ENCODE results near the gene FIGNL1. TPM values are rescaled to one million over a fixed set of nuclear protein-coding genes. Genes with fewer than 3 reads are reported as not detected.

Gene FIGNL1
- total RNA-seq, 6 donors from 2014 or later: 1.9 to 14.7 (median 8.0) TPM

DNA sequence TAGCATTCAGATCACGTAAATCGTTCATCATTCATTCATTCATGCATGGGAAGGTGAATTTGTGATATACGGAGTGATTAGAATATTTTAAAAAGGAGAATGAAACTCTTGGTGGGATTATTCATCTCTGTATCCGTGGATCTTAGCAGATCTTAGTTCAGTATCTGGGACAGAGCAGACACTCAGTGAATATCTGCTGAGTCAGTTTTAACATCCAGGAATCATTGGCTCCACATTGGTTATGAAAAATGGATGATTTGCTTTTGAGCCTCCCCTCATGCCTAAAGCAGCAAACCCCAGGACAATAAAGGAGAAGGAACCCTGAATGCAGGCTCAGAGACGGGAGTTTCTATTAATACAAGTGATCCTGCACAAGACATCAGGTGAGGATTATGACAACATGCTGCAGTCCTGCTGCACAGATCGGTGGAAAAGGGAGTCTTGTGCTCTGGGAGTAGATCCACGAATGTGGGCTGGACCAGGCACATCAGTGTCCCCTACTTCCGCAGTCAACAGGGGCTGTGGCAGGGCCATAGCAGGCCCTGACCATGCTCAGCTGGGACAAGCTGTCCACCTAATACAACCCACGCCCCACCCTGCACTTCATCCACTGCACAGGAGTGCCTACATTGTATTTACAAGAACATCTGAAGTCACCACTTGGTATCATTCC, 26.9 kb upstream of the FIGNL1 start:
- no peaks in the 10 kb centered on the region for H3K27me3 ChIP-seq
- TF ChIP-seq POLR2AphosphoS5 (IDR thresholded peaks at IDR 0.05): no peak
- TF ChIP-seq, protein P1, sequence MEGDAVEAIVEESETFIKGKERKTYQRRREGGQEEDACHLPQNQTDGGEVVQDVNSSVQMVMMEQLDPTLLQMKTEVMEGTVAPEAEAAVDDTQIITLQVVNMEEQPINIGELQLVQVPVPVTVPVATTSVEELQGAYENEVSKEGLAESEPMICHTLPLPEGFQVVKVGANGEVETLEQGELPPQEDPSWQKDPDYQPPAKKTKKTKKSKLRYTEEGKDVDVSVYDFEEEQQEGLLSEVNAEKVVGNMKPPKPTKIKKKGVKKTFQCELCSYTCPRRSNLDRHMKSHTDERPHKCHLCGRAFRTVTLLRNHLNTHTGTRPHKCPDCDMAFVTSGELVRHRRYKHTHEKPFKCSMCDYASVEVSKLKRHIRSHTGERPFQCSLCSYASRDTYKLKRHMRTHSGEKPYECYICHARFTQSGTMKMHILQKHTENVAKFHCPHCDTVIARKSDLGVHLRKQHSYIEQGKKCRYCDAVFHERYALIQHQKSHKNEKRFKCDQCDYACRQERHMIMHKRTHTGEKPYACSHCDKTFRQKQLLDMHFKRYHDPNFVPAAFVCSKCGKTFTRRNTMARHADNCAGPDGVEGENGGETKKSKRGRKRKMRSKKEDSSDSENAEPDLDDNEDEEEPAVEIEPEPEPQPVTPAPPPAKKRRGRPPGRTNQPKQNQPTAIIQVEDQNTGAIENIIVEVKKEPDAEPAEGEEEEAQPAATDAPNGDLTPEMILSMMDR (IDR thresholded peaks at IDR 0.05): no peak
- TF ChIP-seq POLR2A (IDR thresholded peaks at IDR 0.05): no peak
- TF ChIP-seq EP300 (IDR thresholded peaks at IDR 0.05): no peak
- ATAC-seq (ENCODE audit: low FRiP score in 2 of 2) (no peak), DNase-seq (no peak)
- no peak overlapping the region for H3K27ac ChIP-seq
- peaks cover 0 to 10% (median 3%) of the 10 kb centered on the region in 4 donors for H3K4me1 ChIP-seq
- 88 to 93% methylated on average over 9 of the region's 9 CpGs for WGBS, 2 donors
- no peaks in the 10 kb centered on the region for H3K36me3 ChIP-seq
- no peaks in the 10 kb centered on the region for H3K9me3 ChIP-seq
- H3K4me3 ChIP-seq: no peak overlapping the region

DNA sequence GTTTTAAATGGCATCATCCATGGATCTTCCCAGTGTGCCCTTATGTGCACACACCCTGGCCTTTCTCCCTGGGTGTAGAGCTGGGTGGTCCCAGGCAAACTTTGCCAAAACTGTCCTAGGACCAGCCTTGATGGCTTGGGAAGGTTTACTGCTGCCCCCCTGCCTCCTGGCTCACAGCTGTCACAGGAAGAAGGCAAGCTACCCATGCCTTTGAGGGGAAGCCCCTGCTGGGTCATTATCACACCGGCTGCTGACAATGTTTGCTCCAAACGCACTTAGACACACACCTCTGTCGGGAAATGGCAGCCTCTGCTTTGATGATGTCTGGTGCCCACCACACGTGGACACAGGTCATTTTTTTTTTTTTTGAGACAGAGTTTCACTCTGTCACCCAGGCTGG, 25.2 kb upstream of the FIGNL1 start:
- H3K27me3 ChIP-seq: no peaks in the 10 kb centered on the region
- H3K9me3 ChIP-seq: no peaks in the 10 kb centered on the region
- DNase-seq (no peak), ATAC-seq (ENCODE audit: low FRiP score in 2 of 2) (no peak)
- no peak overlapping the region for H3K27ac ChIP-seq
- TF ChIP-seq, protein P1 (IDR thresholded peaks at IDR 0.05): no peak
- TF ChIP-seq EP300 (IDR thresholded peaks at IDR 0.05) (no peak), POLR2AphosphoS5 (IDR thresholded peaks at IDR 0.05) (no peak), POLR2A (IDR thresholded peaks at IDR 0.05) (no peak)
- WGBS, 2 donors: 28 to 53% methylated on average over 4 of the region's 4 CpGs
- no peaks in the 10 kb centered on the region for H3K36me3 ChIP-seq
- no peak overlapping the region for H3K4me3 ChIP-seq
- H3K4me1 ChIP-seq: peaks cover 0 to 5% (median 2%) of the 10 kb centered on the region in 4 donors

DNA sequence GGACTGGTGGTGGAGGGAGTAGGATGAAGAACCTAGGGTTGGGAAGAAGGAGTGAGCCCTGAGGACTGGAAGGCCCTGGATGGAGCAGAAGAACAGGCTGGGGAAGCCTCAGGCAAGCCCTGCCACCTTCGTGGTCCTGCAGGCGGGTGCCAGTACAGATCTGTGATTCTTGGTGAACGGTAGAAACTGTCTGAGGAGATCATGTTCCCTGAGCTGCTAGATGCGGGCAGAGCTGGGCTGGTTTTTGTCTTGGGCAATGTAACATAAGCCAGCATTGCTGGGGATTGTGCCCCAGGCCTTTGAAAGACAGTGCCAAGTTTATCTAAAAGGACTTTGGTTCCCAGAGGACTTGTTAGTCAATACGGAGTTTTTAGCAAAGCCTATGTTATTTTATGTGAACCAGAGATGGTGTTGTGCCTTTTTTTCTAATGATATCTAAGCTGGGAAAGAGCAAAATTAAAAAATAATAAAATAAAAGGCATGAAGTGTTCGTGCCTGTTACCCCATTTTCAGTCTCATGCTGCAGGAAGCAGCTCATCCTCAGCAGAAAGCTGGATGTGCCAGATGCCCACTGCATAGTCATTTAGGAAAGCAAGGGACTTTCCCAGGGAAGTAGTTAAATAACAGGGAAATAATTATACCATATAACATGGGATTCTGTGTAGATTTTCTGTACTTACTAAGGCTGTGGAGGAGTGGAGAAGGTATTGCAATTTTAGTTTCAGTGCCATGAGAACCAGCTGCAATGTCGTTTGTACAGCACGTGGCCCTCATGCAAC, 24.4 kb upstream of the FIGNL1 start:
- no peak overlapping the region for H3K4me3 ChIP-seq
- ATAC-seq (ENCODE audit: low FRiP score in 2 of 2) (no peak), DNase-seq (no peak)
- H3K9me3 ChIP-seq: no peaks in the 10 kb centered on the region
- TF ChIP-seq POLR2A (IDR thresholded peaks at IDR 0.05) (no peak), EP300 (IDR thresholded peaks at IDR 0.05) (no peak), POLR2AphosphoS5 (IDR thresholded peaks at IDR 0.05) (no peak)
- TF ChIP-seq, protein P1 (IDR thresholded peaks at IDR 0.05): no peak
- H3K36me3 ChIP-seq: no peaks in the 10 kb centered on the region
- no peak overlapping the region for H3K27ac ChIP-seq
- H3K27me3 ChIP-seq: no peaks in the 10 kb centered on the region
- no peaks in the 10 kb centered on the region for H3K4me1 ChIP-seq
- WGBS, 2 donors: 65 to 70% methylated on average over 8 of the region's 8 CpGs

DNA sequence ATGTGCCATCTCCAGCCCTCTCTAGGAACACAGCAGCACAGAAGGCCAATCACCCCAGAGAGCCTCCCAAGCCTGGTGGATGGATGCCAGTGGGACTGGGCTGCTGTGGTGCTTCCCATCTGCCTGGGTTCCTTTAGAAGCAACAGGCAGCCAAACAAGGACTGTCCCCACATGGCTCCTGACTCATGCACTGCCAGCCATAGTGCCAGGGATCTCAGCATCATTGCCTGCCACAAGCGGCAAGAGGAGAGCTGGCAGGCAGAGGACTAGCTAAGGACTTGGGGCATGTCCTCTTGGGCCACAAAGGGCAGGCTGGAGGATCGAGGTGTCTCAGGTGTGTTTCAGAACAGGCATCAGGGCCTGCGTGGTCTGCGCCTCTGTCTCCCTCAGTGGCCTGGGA, 23.4 kb upstream of the FIGNL1 start:
- 100% methylated on average over 2 of the region's 4 CpGs; no CpG with 5 or more reads in 1 of the 2 donors for WGBS, 2 donors
- TF ChIP-seq EP300 (IDR thresholded peaks at IDR 0.05) (no peak), POLR2A (IDR thresholded peaks at IDR 0.05) (no peak), POLR2AphosphoS5 (IDR thresholded peaks at IDR 0.05) (no peak)
- TF ChIP-seq, protein P1 (IDR thresholded peaks at IDR 0.05): no peak
- Histone ChIP-seq H3K4me1 (no peaks in the 10 kb centered on the region), H3K4me3 (no peak overlapping the region), H3K27ac (no peak overlapping the region), H3K36me3 (no peaks in the 10 kb centered on the region), H3K27me3 (no peaks in the 10 kb centered on the region), H3K9me3 (no peaks in the 10 kb centered on the region)
- no peak for ATAC-seq (ENCODE audit: low FRiP score in 2 of 2)
- no peak for DNase-seq

All from upper lobe of left lung (tissue), 6 donors.